ENCODE data around the gene ZDHHC21.

Gene ZDHHC21

GRCh38 chr9:14693251-14693861 is at the start of gene ZDHHC21:
Gene ZDHHC21 (minus strand): TSS chr9:14693432. CDS start chr9:14674340, 19,092 bp downstream.
- peak; percentile 62 for DNase-seq (ENCODE audit: low spot score)

- no peak for DNase-seq (ENCODE audit: low spot score)
These were observed 48.1 kb upstream of the ZDHHC21 start for GRCh38 chr9:14741369-14741768.

- DNase-seq (ENCODE audit: low spot score) = no peak
These were observed 39.9 kb upstream of the ZDHHC21 start for GRCh38 chr9:14733133-14733532.

- no peak for DNase-seq (ENCODE audit: low spot score)
These were observed 38.2 kb upstream of the ZDHHC21 start for GRCh38 chr9:14731294-14731981.

GRCh38 chr9:14730461-14730898 is 37.2 kb upstream of the ZDHHC21 start:
- DNase-seq (ENCODE audit: low spot score) = no peak

GRCh38 chr9:14723301-14723700 is 30.1 kb upstream of the ZDHHC21 start:
- DNase-seq (ENCODE audit: low spot score) = no peak

- no peak for DNase-seq (ENCODE audit: low spot score)
These were observed 29.3 kb upstream of the ZDHHC21 start, which contains the start of gene CER1 for GRCh38 chr9:14722391-14723035. Gene CER1 (minus strand): TSS chr9:14722733. CDS start chr9:14722672, 61 bp downstream.

GRCh38 chr9:14719231-14719923 is 26.1 kb upstream of the ZDHHC21 start:
- no peak for DNase-seq (ENCODE audit: low spot score)

GRCh38 chr9:14715102-14715501 is 21.9 kb upstream of the ZDHHC21 start:
- no peak for DNase-seq (ENCODE audit: low spot score)

GRCh38 chr9:14713187-14713767 is 20.0 kb upstream of the ZDHHC21 start:
- no peak for DNase-seq (ENCODE audit: low spot score)

- DNase-seq (ENCODE audit: low spot score) = no peak
These were observed 17.6 kb upstream of the ZDHHC21 start for GRCh38 chr9:14710804-14711203.

- no peak for DNase-seq (ENCODE audit: low spot score)
These were observed 13.4 kb upstream of the ZDHHC21 start for GRCh38 chr9:14706530-14707140.

GRCh38 chr9:14705079-14705478 is 11.8 kb upstream of the ZDHHC21 start:
- DNase-seq (ENCODE audit: low spot score) = no peak

- no peak for DNase-seq (ENCODE audit: low spot score)
These were observed 11.0 kb upstream of the ZDHHC21 start for GRCh38 chr9:14704281-14704680.

- DNase-seq (ENCODE audit: low spot score) = no peak
These were observed 9.0 kb upstream of the ZDHHC21 start for GRCh38 chr9:14702200-14702720.

- no peak for DNase-seq (ENCODE audit: low spot score)
These were observed 572 bp downstream of the ZDHHC21 start for GRCh38 chr9:14692470-14693250.

GRCh38 chr9:14690948-14691730 is 2.1 kb downstream of the ZDHHC21 start:
- DNase-seq (ENCODE audit: low spot score) = no peak

- no peak for DNase-seq (ENCODE audit: low spot score)
These were observed 6.1 kb downstream of the ZDHHC21 start for GRCh38 chr9:14687042-14687719.

- DNase-seq (ENCODE audit: low spot score) = no peak
These were observed 7.1 kb downstream of the ZDHHC21 start for GRCh38 chr9:14686168-14686567.

Measured in activated CD4-positive, alpha-beta T cell treated with anti-CD3 and anti-CD28 coated beads, Interleukin-2, Interleukin-4, amounts not matched to agents 100 ng/mL and 50 ng/mL, durations not matched to agents 16 hours and 8 hours (primary cell).